HL-60/S4 (cell line): Measurements from ENCODE around the gene NBPF12.
"Not testable (repeated sequence)": the region's sequence is repeated elsewhere in the genome, so short reads cannot be mapped to it uniquely, and the experiment has no call there.

Source experiments
- in situ Hi-C: fragments of 300-500 bp; cut with MboI; formaldehyde crosslinking; loops from 2 replicates; pipeline ENCODE4 v1.14.3; 2022; ENCODE audit warnings: low sequenced_read_pairs

The NBPF12 gene, protein sequence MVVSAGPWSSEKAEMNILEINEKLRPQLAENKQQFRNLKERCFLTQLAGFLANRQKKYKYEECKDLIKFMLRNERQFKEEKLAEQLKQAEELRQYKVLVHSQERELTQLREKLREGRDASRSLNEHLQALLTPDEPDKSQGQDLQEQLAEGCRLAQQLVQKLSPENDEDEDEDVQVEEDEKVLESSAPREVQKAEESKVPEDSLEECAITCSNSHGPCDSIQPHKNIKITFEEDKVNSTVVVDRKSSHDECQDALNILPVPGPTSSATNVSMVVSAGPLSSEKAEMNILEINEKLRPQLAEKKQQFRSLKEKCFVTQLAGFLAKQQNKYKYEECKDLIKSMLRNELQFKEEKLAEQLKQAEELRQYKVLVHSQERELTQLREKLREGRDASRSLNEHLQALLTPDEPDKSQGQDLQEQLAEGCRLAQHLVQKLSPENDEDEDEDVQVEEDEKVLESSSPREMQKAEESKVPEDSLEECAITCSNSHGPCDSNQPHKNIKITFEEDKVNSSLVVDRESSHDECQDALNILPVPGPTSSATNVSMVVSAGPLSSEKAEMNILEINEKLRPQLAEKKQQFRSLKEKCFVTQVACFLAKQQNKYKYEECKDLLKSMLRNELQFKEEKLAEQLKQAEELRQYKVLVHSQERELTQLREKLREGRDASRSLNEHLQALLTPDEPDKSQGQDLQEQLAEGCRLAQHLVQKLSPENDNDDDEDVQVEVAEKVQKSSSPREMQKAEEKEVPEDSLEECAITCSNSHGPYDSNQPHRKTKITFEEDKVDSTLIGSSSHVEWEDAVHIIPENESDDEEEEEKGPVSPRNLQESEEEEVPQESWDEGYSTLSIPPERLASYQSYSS (N-terminal part only)

GRCh38 chr1:146938242-146938902 lies at the start of gene NBPF12:
NBPF12 (plus strand) TSS chr1:146938324; CDS start chr1:146960144, 21,820 bp downstream.
- in situ Hi-C loops, result not testable (repeated sequence)

GRCh38 chr1:146891355-146891754 lies 46.8 kb upstream of the NBPF12 start:
- in situ Hi-C loops, result not testable (repeated sequence)

GRCh38 chr1:146892331-146892730 lies 45.8 kb upstream of the NBPF12 start:
- in situ Hi-C loops, result not testable (repeated sequence)

DNA sequence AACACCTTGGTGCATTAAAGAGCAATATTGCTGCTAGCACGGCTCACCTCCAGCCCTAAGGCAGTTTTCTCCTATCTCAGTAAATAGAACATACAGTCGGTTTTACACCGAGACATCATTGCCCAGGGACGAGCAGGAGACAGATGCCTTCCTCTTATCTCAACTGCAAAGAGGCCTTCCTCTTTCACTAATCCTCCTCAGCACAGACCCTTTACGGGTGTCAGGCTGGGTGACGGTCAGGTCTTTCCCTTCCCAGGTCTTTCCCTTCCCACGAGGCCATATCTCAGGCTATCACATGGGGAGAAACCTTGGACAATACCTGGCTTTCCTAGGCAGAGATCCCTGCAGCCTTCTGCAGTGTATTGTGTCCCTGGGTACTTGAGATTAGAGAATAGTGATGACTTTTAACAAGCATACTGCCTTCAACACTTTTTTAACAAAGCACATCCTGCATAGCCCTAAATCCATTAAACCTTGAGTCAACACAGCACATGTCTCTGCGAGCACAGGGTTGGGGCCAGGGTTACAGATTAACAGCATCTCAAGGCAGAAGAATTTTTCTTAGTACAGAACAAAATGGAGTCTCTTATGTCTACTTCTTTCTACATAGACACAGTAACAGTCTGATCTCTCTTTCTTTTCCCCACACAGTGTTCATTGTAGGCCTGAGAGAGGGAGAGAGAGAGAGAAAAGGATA lies 30.4 kb upstream of the NBPF12 start:
- in situ Hi-C loops, result not testable (repeated sequence)

- in situ Hi-C loops, result not testable (repeated sequence)
Observed at GRCh38 chr1:146912975-146913374, 25.1 kb upstream of the NBPF12 start.

- in situ Hi-C loops, result not testable (repeated sequence)
Observed at GRCh38 chr1:146920811-146921210, 17.3 kb upstream of the NBPF12 start.

- in situ Hi-C loops, result not testable (repeated sequence)
Observed at GRCh38 chr1:146922614-146923013, 15.5 kb upstream of the NBPF12 start.

GRCh38 chr1:146924106-146924505 lies 14.0 kb upstream of the NBPF12 start:
- in situ Hi-C loops, result not testable (repeated sequence)

DNA sequence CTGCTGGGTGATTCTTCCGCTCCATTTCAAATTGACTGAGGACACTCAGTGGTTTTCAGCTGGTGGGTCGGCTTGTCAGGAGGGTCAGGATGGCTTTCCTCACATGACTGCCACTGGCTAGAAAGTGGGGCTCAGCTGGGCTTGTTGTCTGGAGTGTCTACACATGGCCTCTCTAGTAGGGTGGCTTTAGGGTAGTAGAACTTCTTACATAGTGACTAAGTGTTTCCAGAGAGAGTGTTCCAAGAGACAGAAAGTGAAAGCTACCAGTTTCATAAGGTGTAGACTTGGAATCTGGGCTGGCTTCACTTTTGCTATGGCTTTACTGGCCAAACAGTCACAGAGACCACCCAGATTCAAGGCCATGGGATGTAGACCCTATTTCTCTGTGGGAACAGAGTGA lies 11.7 kb upstream of the NBPF12 start:
- in situ Hi-C loops, result not testable (repeated sequence)

DNA sequence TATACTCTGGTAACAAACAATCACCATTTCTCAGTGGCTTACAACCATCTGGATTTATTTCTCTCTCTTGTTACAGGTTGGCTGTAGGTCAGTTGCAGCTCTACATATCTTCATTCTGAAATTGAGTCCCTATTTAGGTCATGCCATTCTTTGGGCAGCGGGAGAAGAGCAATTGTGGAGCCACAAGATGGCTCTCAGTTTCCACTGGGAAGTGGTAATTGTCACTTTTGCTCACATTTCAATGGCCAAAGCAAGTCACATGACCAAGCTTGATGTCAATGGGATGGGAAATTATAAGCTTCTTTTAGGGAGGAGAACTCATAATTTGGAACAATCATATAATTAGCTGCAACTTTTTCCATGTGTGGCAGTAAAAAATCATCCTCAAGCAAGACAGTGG lies 7.9 kb upstream of the NBPF12 start:
- in situ Hi-C loops, result not testable (repeated sequence)

- in situ Hi-C loops, result not testable (repeated sequence)
Observed at GRCh38 chr1:146934390-146935223, 3.5 kb upstream of the NBPF12 start.

DNA sequence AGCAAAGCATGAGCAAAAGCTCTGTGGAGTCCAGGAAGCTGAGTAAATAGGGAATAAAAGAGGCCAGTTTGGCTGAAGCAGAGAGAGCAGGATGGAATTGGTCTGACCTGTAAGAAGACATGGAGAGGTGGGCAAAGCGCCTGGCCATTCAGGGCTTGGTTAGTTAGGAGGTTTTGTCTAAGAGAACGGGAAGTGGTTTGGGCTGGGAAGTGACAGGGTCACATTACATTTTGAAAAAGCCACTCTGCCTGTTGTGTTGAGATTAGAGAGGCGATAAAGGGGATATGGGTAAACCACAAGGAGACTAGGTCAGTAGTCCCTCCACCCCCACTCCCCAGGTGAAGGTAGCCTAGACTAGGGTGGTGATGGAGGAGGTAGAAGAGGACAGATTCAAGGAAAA lies 662 bp upstream of the NBPF12 start:
- in situ Hi-C loops, result not testable (repeated sequence)

- in situ Hi-C loops, result not testable (repeated sequence)
Observed at GRCh38 chr1:146938927-146939786, 1.0 kb downstream of the NBPF12 start.

- in situ Hi-C loops, result not testable (repeated sequence)
Observed at GRCh38 chr1:146940293-146940692, 2.2 kb downstream of the NBPF12 start.

DNA sequence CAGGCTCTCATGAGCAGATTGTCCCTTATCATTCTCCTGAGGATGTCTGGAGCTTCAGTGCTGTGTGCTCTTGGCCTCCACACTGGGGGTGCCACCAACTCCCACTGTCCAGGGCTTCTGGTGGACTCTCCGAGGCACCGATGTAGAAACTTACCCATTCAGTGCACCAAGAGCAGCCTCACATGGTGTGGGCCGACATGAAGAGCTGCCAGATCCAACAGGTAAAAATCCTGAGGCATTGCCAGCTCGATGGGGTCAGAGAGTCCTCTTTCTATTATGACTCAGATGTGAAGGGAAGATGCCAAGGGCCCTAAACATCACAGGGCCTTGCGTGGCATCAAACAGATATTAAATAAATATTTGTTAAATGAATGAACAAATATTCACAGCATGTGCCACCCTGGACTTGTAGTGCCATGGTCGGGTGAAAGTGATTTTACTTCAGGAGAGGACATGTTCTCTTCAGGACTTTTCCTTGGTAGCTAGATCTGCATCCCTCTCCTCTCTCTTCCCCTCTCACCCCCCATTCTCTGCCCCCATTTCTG lies 5.3 kb downstream of the NBPF12 start:
- in situ Hi-C loops, result not testable (repeated sequence)

- in situ Hi-C loops, result not testable (repeated sequence)
Observed at GRCh38 chr1:146948127-146948526, 10.0 kb downstream of the NBPF12 start.

DNA sequence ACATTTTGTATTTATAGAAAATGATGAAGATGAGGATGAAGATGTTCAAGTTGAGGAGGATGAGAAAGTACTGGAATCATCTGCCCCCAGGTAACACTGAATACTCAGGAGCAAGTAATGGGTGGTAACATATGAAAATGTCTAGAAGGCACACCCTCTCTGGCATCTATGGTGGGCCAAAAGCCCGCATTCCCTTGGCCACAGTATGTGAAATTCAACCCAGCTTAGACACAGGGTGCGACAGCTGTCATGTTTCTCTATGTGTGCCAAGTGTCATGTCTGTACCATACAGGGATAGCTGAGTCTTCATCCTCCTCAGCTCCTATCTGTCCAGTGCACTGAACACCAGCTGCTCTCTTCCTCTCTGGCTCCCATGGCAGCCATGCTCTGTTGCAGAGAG lies 26.2 kb downstream of the NBPF12 start:
- in situ Hi-C loops, result not testable (repeated sequence)

GRCh38 chr1:146966351-146966750 lies 28.2 kb downstream of the NBPF12 start:
- in situ Hi-C loops, result not testable (repeated sequence)
